SKM-1 (cell line): Measurements from ENCODE around the gene PHLPP2.

Experiments used
- DNase-seq: peaks from one replicate; lab custom pipeline; 2025; ENCODE audit not compliant: unreplicated experiment; lab: John Stamatoyannopoulos, UW

The PHLPP2 gene, protein sequence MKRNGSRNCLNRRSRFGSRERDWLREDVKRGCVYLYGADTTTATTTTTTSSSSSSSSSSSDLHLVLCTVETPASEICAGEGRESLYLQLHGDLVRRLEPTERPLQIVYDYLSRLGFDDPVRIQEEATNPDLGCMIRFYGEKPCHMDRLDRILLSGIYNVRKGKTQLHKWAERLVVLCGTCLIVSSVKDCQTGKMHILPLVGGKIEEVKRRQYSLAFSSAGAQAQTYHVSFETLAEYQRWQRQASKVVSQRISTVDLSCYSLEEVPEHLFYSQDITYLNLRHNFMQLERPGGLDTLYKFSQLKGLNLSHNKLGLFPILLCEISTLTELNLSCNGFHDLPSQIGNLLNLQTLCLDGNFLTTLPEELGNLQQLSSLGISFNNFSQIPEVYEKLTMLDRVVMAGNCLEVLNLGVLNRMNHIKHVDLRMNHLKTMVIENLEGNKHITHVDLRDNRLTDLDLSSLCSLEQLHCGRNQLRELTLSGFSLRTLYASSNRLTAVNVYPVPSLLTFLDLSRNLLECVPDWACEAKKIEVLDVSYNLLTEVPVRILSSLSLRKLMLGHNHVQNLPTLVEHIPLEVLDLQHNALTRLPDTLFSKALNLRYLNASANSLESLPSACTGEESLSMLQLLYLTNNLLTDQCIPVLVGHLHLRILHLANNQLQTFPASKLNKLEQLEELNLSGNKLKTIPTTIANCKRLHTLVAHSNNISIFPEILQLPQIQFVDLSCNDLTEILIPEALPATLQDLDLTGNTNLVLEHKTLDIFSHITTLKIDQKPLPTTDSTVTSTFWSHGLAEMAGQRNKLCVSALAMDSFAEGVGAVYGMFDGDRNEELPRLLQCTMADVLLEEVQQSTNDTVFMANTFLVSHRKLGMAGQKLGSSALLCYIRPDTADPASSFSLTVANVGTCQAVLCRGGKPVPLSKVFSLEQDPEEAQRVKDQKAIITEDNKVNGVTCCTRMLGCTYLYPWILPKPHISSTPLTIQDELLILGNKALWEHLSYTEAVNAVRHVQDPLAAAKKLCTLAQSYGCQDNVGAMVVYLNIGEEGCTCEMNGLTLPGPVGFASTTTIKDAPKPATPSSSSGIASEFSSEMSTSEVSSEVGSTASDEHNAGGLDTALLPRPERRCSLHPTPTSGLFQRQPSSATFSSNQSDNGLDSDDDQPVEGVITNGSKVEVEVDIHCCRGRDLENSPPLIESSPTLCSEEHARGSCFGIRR (N-terminal part only)

DNA sequence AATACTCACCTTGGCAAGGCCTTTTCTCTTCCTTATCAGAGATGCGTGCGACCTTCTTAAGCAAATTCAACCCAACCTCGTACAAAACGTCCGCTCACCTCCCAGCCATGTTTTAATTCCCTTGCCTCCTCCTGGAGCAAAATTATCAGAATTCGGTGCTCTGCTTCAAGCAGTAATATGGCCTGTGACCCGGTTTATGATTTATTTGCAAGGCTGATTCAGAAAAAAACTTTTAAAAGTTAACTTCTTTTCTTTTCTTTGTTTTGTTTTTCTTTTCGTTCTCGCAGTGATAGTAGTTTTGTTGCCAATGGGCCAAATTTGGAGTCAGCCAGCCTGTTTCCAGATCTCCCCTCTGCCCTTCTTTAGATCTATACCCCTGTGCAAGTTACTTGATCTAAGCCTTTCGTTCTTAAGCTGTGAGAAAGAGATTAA is at the start of gene PHLPP2:
Gene PHLPP2 (minus strand): TSS at position 382 of the 432 bp plus-strand sequence. CDS start 9,906 bp downstream, outside the sequence.
- DNase-seq: no peak

DNA sequence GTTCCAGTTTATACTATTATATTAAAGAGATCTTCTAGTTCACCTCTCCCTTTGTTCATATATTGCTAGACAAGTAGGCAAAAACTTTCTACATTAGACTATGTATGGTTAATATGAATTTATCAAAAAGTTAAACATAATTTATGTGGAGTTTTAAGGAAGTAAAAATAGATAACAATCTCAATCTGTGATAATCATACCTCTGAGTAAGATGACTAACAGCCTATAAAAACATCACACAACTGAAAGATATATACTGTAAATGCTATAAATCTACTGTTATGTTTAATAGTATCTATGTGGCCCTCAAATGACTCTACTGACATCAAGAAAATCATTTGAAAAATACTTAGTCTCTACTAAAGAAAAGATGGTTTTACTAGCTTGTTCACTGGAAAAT is 47.1 kb upstream of the PHLPP2 start:
- no peak for DNase-seq

DNA sequence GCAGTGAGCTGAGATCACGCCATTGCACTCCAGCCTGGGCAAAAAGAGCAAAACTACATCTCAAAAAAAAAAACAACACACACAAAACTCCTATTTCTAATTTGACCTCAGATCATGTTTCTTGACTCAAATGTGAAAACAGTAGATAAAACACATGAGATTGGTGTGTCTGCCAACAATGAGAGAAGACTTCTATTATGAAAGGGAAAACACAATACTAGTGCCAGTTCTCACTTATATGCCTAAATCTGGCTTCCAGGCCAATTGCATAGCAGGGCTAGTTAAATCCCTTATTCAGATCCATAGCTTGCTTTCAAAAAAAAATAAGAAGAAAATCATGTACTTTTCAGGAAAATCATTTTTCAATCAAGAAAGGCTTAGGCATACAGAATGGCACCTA is 44.7 kb upstream of the PHLPP2 start:
- no peak for DNase-seq

DNA sequence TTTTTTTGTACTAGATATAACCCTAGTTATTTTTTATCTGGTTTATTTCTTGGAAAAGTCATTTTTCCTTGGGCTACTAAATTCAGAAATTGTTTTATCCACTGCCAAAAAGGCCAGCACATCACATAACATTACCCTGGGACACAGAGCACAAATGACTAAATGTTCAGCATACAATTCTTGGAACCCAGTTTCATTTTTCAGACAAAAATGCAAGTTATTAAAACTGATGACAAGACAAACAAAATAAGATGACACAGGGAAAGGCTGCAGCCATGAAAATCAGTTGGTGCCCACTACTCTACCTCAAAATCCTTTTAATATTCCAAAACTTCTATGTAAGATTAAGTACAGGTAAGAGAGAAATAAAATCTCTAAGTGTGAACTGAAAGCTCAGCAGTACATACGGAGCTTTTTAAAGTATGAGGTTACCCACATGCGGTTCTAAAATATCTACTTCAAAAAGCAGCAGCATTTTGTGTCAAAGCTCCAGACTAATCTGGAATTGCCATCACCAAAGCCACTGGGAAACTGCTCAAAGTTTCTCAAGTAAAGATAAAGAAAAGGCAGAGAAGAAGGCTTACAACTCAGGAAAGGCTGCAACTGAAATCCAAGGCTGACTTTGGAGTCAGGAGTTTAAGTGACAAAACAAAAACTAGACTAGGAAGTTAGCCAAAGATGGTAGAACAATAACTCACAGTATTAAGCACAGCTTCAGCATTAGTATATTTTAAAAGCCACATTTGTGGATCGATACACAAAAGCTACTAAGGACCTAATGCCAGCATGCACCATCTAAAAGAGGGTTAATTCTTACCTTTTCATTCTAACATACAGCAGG is 42.8 kb upstream of the PHLPP2 start:
- DNase-seq: no peak

DNA sequence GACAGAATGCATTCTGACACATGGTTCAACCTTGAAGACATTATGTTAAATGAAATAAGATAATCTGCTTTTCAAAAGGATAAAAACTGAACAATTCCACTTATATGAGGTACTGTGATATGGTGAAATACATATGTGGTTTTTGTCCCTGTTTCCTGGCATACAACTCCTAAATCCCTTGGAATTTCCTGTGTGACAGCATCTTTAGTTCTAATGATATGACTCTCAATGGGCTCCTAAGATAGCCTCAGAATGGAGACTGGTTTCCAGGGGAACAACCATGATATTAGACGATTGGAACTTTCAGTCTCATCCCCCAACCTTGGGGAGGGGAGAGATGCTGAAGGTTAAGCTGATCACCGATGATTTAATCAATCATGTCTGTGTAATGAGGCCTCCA is 37.7 kb upstream of the PHLPP2 start:
- no peak for DNase-seq

DNA sequence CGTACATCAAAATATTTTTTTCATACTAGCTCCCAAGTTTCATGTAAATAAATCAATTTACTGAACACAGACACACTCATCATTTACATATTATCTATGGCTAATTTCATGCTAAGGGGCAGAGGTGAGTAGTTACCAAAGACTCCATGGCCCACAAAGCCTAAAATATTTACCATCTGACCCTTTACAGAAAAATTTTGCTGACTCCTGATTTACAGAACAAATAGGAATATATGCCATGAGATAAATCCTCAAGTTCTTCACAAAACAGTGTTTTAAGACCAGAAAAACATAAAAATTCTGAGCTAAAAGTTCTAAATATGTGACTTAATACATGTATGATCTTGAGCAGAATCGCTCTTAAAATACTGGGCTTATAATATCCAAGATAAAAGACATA is 36.6 kb upstream of the PHLPP2 start:
- DNase-seq: no peak

DNA sequence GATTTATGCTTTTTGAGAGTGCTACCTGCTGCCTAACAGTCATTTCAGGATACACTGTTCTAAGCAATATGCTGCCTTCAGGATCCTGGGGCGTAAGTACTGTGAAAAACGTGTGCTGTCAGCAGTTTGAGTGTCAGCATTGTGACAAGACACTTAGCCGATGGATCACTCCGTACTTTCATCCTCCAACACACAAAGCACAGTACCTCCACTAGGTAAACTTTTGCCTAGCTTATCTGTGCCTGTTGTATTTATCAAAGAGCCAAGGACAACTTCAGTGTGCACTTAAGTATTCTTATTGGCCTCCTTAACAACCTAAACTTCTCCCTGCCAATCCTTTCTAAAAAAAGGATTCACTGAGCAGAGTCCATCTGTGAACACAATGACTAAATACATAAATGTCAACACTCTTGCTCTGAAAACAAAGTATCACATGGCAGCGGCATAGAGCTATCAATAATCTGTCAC is 33.8 kb upstream of the PHLPP2 start:
- DNase-seq: no peak

DNA sequence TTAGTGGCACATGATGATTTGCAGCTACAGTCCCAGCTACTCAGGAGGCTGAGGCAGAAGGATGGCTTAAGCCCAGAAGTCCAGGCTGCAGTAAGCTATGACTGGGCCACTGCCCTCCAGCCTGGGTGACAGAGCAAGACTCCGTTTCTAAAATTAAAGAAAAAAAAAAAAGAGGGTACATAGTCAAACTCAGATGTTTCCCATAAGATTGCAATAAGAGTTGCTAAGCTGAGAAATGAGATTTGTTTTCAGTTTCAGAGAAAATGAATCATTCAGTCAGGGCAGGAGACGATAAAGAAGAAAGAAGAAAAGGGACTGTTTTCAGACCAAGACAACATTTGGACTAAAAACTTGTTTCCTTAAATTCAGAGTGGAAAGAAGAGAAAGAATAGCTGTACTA is 30.2 kb upstream of the PHLPP2 start:
- DNase-seq: no peak

DNA sequence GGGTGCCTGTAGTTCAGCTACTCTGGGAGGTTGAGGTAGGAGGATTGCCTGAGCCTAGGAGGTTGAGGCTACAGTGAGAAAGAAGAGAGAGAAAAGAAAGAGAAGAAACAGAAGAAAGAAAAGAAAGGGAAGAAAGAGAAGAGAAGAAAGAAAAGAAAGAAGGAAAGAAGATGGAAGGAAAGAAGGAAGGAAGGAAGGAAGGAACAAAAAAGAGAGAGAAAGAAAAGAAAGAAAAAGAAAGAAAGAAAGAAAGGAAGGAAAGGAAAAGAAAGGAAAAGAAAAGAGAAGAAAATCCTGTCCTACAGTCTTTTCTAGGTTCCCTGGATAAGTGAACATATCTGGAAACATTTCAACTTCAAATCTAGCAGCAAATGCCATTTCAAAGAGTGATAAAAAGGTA is 29.6 kb upstream of the PHLPP2 start:
- no peak for DNase-seq

DNA sequence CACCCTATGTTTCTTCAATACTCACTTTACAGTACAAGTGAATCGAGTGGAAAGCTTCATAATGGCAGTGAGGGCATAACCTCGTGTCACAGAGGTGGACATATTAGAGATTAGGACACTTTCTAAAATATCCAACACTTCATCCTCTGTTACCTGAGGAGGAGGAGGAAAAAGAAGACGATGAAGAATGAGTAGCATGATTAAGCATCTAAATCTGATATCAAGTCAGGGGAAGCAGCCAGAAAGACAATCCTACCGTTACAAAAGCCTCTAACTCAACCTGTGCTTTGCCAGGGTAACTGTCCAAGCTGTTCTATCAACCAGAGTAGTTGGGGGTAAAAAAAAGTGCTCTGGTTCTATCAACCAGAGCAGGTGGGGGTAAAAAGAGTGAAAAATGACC is 23.7 kb upstream of the PHLPP2 start:
- no peak for DNase-seq

DNA sequence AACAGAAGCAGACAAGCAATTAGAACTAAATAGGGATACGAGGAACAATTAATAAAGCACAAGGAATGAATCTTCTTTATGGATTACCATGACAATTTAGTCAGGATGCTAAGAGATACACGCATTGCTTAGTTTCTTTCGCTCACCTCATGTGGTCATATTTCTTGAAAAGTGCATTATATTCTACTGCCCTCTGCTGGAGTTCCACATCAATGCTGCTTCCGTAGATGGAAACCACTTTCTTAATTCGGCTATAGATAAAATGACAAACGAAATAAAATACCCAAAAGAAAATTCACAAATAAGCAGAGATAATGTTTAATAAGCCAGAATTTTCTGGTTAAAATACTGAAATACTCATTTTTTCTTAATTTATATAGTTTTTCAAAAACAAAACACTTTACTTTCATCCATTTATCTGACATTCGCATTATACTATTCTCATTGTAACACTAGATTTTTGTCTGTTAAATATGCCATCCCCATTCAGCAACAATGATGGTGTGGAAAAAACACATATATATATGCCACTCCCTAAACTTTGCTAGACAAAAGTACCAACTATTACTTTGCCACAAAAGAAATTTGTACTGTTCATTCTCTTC is 22.0 kb upstream of the PHLPP2 start:
- DNase-seq: no peak

DNA sequence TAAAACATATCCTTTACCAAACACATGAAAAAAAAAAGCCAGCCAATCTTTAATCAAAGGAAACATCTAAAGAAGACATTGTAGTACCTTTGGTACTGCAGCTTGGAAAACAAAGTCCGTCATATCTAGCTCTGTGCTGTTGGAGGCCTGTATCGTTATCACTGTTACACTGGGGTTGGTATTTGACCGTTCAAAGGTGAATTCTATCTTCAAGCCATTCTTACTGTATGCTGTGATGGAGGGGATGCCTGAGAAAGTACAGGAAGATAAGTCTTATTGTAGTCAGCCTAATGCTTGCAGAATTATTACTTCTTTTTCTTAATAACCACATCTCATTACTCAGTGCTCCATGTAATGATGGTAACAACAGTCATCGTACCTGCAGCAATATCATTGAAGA is 14.4 kb upstream of the PHLPP2 start:
- no peak for DNase-seq

DNA sequence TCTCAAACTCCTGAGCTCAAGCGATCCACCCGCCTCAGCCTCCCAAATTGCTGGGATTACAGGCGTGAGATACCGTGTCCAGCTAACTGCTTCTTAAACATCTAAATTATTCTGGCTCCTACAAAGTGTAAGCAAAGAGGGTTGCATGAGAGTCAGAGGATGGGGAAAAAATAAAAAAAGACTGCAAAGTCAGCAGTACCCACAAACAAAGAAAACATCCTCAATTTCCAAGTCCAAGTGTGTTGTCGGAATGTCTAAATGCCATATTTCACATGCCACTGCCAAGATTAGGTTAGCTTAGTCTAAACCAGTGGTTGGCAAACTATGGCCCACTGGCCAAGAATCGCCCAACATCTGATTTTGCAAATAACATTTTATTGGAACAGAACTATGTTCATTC is 13.0 kb upstream of the PHLPP2 start:
- DNase-seq: no peak

DNA sequence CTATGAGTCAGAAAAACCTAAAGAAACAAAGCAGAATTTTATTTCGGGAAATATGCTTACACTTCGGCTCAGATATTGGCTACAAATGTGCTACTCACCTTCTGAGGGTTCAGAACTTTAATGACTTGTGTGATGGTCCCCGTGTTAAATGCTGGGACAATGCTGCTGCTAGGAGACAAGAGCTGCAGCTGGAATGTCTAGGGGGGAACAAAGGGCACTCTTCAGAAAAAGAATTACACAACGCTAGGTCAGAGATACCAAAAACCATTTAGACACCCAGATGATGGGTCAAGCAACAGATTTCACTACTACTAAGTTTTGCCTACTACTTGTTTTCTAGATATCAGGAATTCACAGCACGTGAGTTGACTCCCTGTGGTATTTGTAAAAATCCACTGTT is 10.0 kb upstream of the PHLPP2 start:
- DNase-seq: no peak

DNA sequence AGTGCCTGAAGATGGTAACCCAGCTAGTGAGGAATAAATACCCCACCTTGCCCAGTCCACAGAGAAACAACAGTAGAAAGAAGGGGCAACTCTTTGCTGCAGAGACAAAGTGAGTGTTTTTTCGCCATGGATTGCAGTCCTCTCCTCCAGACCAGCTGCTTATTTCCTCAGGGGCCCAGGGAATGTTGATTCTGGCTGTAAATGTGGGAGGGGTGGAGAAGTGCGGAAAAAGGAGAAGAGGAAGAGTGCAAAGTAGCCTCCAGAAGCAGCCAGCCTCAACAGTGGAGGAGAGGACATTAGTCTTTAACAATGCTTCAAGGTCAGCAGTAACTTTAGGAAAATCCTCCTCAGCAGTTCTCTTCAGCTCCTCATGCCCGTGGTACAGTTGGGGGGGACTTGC is 8.1 kb upstream of the PHLPP2 start:
- no peak for DNase-seq

DNA sequence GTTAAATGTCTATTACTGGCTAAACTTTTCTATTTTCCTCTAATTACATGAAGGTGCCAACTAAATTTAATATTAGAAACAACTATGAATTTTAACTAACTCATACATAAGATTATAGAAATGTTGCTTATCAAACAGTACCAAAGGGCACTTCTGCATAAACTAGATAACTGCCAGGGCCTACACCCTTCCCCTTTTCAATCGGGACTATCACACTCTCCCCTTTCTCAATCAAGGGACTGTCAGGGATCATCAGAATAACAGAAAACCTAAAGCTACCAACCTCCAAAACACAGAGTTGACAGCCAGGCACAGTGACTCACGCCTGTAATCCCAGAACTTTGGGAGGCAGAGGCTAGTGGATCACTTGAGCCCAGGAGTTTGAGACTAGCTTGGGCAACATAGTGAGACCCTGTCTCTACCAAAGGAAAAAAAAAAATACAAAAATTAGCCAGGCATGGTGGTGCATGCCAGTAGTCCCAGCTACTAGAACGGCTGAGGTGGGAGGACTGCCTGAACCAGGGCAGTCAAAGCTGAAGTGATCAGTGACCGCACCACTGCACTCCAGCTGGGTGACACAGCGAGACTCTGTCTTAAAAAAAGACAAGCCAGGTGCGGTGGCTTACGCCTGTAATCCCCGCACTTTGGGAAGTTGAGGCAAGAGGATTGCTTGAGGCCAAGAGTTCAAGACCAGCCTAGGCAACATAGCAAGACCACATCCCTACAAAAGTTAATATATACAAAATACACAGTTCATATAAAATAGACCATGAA is 3.2 kb upstream of the PHLPP2 start:
- DNase-seq: no peak

DNA sequence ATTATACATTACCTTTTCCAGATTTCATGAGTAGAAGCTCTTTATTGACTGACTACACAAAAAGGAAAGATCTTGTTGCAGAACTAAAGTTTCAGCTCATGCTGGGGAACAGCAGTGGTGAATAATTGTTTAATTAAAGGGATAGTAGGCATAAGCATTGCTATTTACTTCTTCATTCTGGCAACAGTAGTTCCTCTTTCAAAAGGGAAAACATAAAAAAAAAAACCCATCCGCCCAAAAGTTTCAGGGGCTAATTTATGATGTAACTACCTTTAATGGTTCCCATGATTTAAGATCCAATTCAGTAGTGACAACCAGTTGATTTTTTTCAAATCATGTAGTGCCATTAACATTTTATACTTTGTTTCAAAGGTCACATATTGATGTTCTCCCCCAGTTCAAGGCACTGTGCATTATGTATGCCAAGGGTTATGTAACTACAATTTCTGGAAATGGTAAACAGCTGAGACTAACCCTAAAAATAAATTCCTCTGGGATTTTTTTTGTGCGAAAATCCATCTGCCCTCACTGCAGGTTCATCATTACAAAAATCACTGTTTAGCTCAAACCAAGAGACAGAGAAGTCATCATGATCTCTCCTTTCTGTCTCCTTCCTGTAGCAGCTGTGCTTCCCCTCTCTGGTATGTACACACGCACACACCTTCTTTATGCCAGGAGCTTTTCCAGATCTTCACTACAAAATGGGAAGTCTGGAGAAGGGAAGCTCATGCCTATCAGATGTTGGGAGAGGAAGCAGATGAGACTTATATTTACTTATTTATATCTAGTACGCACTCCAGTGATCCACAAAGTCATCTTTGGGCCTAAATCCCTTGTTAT is 2.2 kb upstream of the PHLPP2 start:
- peak; percentile 25 for DNase-seq

DNA sequence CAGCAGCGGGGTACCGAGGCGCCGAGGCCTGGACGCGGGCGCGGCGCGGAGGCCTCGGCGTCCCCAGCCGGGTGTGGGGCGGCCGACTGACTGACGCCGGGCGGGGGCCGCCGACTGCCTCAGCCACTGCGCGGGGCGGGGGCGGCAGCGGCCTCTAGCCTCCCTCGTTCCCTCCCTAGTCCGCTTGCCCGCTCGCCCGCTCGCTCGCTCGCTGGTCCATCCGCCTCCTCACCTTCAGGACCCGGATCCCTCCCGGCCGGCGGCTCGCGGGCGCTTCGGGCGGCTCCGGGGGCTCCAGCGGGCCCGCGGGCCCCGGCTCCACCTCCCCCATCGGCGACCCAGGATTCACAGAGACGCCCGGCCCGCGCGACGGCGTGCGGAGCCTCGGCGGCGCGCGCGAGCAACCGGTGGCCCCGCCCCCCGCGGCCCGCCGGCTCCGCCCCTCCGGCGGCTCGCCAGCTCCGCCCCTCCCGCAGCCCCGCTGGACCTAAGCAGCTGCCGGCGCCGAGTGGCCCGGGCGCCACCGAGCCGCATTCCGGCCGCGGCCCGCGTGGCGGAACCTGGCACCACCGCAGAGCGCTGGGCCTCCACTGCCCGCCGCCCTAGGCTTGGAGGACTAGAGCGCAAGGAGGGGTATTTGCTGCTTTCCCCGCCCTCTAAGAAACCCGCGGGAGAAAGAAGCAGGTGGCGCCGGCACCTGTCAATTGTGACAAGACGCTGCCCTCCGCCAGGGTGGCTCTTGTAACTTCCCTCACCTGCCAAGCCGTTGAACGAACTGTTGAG is 773 bp downstream of the PHLPP2 start:
- peak; percentile 50 for DNase-seq
